Esophagus squamous epithelium (tissue), 5 donors: ENCODE measurements around the gene NDUFB7. TPM values are rescaled to one million over a fixed set of nuclear protein-coding genes. Genes with fewer than 3 reads are reported as not detected.

Experiments used
- DNase-seq: peaks from one replicate; lab custom pipeline; 2025; lab: John Stamatoyannopoulos, UW
- H3K27ac ChIP-seq, 4 donors: fragments of 200-600 bp; sonication (generic); one replicate each; pipeline ENCODE4 v1.5.1; 2016 to 2019; ENCODE audit warnings: mild to moderate bottlenecking in 1 of 4
- H3K27me3 ChIP-seq, 4 donors: fragments of 200-600 bp; sonication (generic); 1 replicate in 3 of 4; 2 replicates in 1 of 4; pipeline versions ENCODE4 v1.5.1 to v1.6.0; 2017 to 2021; ENCODE audit warnings: antibody characterized with exemption in 1 of 4
- H3K36me3 ChIP-seq, 3 donors: fragments of 200-600 bp; sonication (generic); one replicate each; pipeline ENCODE4 v1.5.1; 2016 to 2019
- H3K4me1 ChIP-seq, 3 donors: fragments of 200-600 bp; sonication (generic); one replicate each; pipeline ENCODE4 v1.5.1; 2017 to 2019
- H3K4me3 ChIP-seq, 4 donors: fragments of 200-600 bp; sonication (generic); 1 replicate in 3 of 4; 2 replicates in 1 of 4; pipeline ENCODE4 v1.5.1; 2016 to 2019; ENCODE audit warnings: mild to moderate bottlenecking in 2 of 4, moderate library complexity in 1 of 4
- H3K9me3 ChIP-seq, 3 donors: fragments of 200-600 bp; sonication (generic); one replicate each; pipeline ENCODE4 v1.5.1; 2016 to 2019
- CTCF ChIP-seq, 6 experiments: fragments of 450-650 bp in 4 of 6; fragments of 200-600 bp in 2 of 6; sonication (generic) in 2 of 6; IDR thresholded peaks; one replicate each; pipeline ENCODE4 v1.5.1; 2016 to 2019; ENCODE audit warnings: antibody characterized with exemption in 6 of 6, mild to moderate bottlenecking in 4 of 6, moderate library complexity in 4 of 6
- POLR2A ChIP-seq, 4 donors: fragments of 450-650 bp; IDR thresholded peaks; one replicate each; pipeline ENCODE4 v1.6.1; 2017; ENCODE audit warnings: antibody characterized with exemption in 4 of 4, mild to moderate bottlenecking in 4 of 4, moderate library complexity in 3 of 4
- WGBS, 2 donors: methylation state at CpG; one replicate each; pipeline ENCODE4 v1.1.5; 2018; 5-methylcytosine and 5-hydroxymethylcytosine counted together
- intact Hi-C: fragments of 100-400 bp; cut with DNase I; formaldehyde crosslinking; loops from one replicate; pipeline ENCODE4 v1.15.0; 2022
- total RNA-seq, 4 donors: library from RNA; depleted of rRNA; stranded (reverse); fragments of >200 nt; gene quantifications; one replicate each; pipeline ENCODE4 v1.1.0, GENCODE V29; 2016
- donor health status: DM: yes; HTN: yes; CAD: no.

The NDUFB7 gene
- total RNA-seq, 4 donors from 2014 or later = 262 to 379 (median 295) TPM

- 28 to 47% methylated on average over 3 of the region's 22 CpGs for WGBS, 2 donors
- intact Hi-C loops = no loop called here
- DNase-seq = no peak
These were observed 10.0 kb downstream of the NDUFB7 start for GRCh38 chr19:14561847-14562351.

GRCh38 chr19:14561249-14561648, 10.6 kb downstream of the NDUFB7 start:
- intact Hi-C loops = no loop called here

More at GRCh38 chr19:14561847-14562351, 10.0 kb downstream of the NDUFB7 start:
- peak overlapping the region in 2 of 4 donors; percentile 18 to 38 for H3K4me3 ChIP-seq
- H3K9me3 ChIP-seq = no peaks in the 10 kb centered on the region
- peak overlapping the region; percentile 84 to 91 (median 90) for H3K27ac ChIP-seq
- peaks cover 6 to 57% (median 11%) of the 10 kb centered on the region in 3 donors for H3K36me3 ChIP-seq
- peaks cover 38 to 72% (median 46%) of the 10 kb centered on the region in 3 donors for H3K4me1 ChIP-seq
- TF ChIP-seq POLR2A (IDR thresholded peaks at IDR 0.05) (no peak), CTCF (IDR thresholded peaks at IDR 0.05) (no peak)
- no peaks in the 10 kb centered on the region for H3K27me3 ChIP-seq

GRCh38 chr19:14560776-14561108, 11.1 kb downstream of the NDUFB7 start:
- intact Hi-C loops = no loop called here
- no peak for TF ChIP-seq POLR2A (IDR thresholded peaks at IDR 0.05)
- no peak for TF ChIP-seq CTCF (IDR thresholded peaks at IDR 0.05)
- 93% methylated on average over 3 of the region's 6 CpGs; no CpG with 5 or more reads in 1 of the 2 donors for WGBS, 2 donors
- Histone ChIP-seq H3K4me3 (no peak overlapping the region), H3K36me3 (peaks cover 0 to 45% (median 7%) of the 10 kb centered on the region in 3 donors), H3K27me3 (no peaks in the 10 kb centered on the region), H3K27ac (peak overlapping the region; percentile 84 to 91 (median 90)), H3K4me1 (peaks cover 50 to 84% (median 57%) of the 10 kb centered on the region in 3 donors), H3K9me3 (no peaks in the 10 kb centered on the region)
- no peak for DNase-seq

More at GRCh38 chr19:14561249-14561648, 10.6 kb downstream of the NDUFB7 start:
- H3K36me3 ChIP-seq = peaks cover 5 to 50% (median 7%) of the 10 kb centered on the region in 3 donors
- DNase-seq = no peak
- TF ChIP-seq CTCF (IDR thresholded peaks at IDR 0.05) = no peak
- no peak for TF ChIP-seq POLR2A (IDR thresholded peaks at IDR 0.05)
- no peak overlapping the region for H3K4me3 ChIP-seq
- H3K4me1 ChIP-seq = peaks cover 45 to 79% (median 53%) of the 10 kb centered on the region in 3 donors
- H3K27me3 ChIP-seq = no peaks in the 10 kb centered on the region
- no CpG with 5 or more reads among the region's 8 CpGs for WGBS, 2 donors
- no peaks in the 10 kb centered on the region for H3K9me3 ChIP-seq
- peak overlapping the region; percentile 84 to 91 (median 90) for H3K27ac ChIP-seq

GRCh38 chr19:14559916-14560775, 11.7 kb downstream of the NDUFB7 start:
- no peaks in the 10 kb centered on the region for H3K27me3 ChIP-seq
- no peaks in the 10 kb centered on the region for H3K9me3 ChIP-seq
- no peak overlapping the region for H3K4me3 ChIP-seq
- peak overlapping the region; percentile 84 to 91 (median 90) for H3K27ac ChIP-seq
- TF ChIP-seq CTCF (IDR thresholded peaks at IDR 0.05) (no peak), POLR2A (IDR thresholded peaks at IDR 0.05) (no peak)
- H3K36me3 ChIP-seq = peaks cover 0 to 39% (median 7%) of the 10 kb centered on the region in 3 donors
- WGBS, 2 donors = 86 to 87% methylated on average over 4 to 9 of the region's 28 CpGs
- intact Hi-C loops = loop anchor here (10.0 kb wide), 1 partner anchor 55 kb away; no protein-coding TSS in a partner anchor
- DNase-seq = no peak
- H3K4me1 ChIP-seq = peaks cover 50 to 90% (median 57%) of the 10 kb centered on the region in 3 donors
